Ovary (tissue), 9 donors: ENCODE results near the gene ARHGEF10L. TPM values are rescaled to one million over a fixed set of nuclear protein-coding genes. Genes with fewer than 3 reads are reported as not detected.

Experiments used
- DNase-seq, 5 donors: peaks; one replicate each; pipeline ENCODE4 v3.0.0-alpha.2; 2019 to 2020
- H3K27ac ChIP-seq, 2 donors: fragments of 200-600 bp; one replicate each; pipeline versions ENCODE4 v1.5.1 to v1.8.0; 2019 to 2022
- H3K27me3 ChIP-seq: fragments of 200-600 bp; one replicate; pipeline ENCODE4 v1.8.0; 2022
- H3K36me3 ChIP-seq: fragments of 200-600 bp; sonication (generic); one replicate; pipeline ENCODE4 v1.5.1; 2019
- H3K4me1 ChIP-seq: one replicate; pipeline ENCODE4 v1.8.1; 2013; ENCODE audit warnings: mild to moderate bottlenecking, moderate library complexity; ENCODE audit not compliant: insufficient read depth
- H3K4me3 ChIP-seq: fragments of 200-600 bp; sonication (generic); one replicate; pipeline ENCODE4 v1.5.1; 2017
- H3K9me3 ChIP-seq, 2 donors: fragments of 200-600 bp in 1 of 2; sonication (generic) in 1 of 2; one replicate each; pipeline versions ENCODE4 v1.5.1 to v1.8.1; 2013 to 2019; ENCODE audit warnings: mild to moderate bottlenecking in 1 of 2, moderate library complexity in 1 of 2
- CTCF ChIP-seq, 3 donors: fragments of 450-650 bp in 2 of 3; fragments of 200-600 bp in 1 of 3; IDR thresholded peaks; one replicate each; pipeline versions ENCODE4 v1.5.1 to v1.8.0; 2016 to 2022; ENCODE audit warnings: antibody characterized with exemption in 3 of 3, mild to moderate bottlenecking in 1 of 3
- EP300 ChIP-seq: sonication (generic); formaldehyde crosslinking; IDR thresholded peaks from one replicate; pipeline ENCODE4 v1.6.1; 2017; ENCODE audit warnings: antibody characterized with exemption
- POLR2A ChIP-seq: fragments of 450-650 bp; IDR thresholded peaks from one replicate; pipeline ENCODE4 v1.6.1; 2017; ENCODE audit warnings: antibody characterized with exemption, mild to moderate bottlenecking, moderate library complexity
- WGBS, 3 donors: extraction: QIAGEN DNeasy Blood & Tissue Kit in 1 of 3; methylation state at CpG; one replicate each; pipeline versions ENCODE4 v1.1.5 to v1.1.7; 2013 to 2017; 5-methylcytosine and 5-hydroxymethylcytosine counted together
- intact Hi-C, 4 donors: fragments of 100-400 bp; cut with DNase I; formaldehyde crosslinking; loops; one replicate each; pipeline versions ENCODE4 v1.11.0 to v1.15.1; 2022 to 2023
- polyA plus RNA-seq, 2 donors: library from polyadenylated mRNA; stranded (reverse); fragments of 200-250 nt in 1 of 2; fragments of 350-450 nt in 1 of 2; fragmentation: Illumina TruSeq in 1 of 2; extraction: RNeasy Lipid Tissue Mini Kit (QIAGEN cat#74804) in 1 of 2; gene quantifications; one replicate each; pipeline ENCODE4 v1.2.3, GENCODE V29; 2013 to 2014
- total RNA-seq, 7 donors: library from RNA; depleted of rRNA in 2 of 7; stranded (reverse); fragments of >200 nt in 2 of 7; fragmentation: NEBNext Ultra II Directional in 3 of 7; extraction: Animal tissue kit (Norgen Biotek cat#: 25700) in 3 of 7; gene quantifications; one replicate each; pipeline versions ENCODE4 v1.1.0 to v1.2.4, GENCODE V29; 2016 to 2023
- donor health status: DM: no; HTN: no; CAD: no; lungs with moderate emphysema.
- donor health status: DM: no; HTN: no; CAD: no.
- donor health status: Bipolar disorder and iron deficiency.
- donor health status: DM: yes; HTN: yes; CAD: no.
- donor health status: DM: no; HTN: no; CAD: no.
- donor health status: DM: yes; HTN: yes; CAD: no.

The ARHGEF10L gene
- total and polyA plus RNA-seq, 9 donors = 3.6 to 23.0 (median 18.3) TPM

GRCh38 chr1:17594690-17595601, 55.4 kb downstream of the ARHGEF10L start:
- intact Hi-C loops = loop anchor here in 1 of 4 donors (10.0 kb wide), 1 partner anchor 70 kb away; no protein-coding TSS in a partner anchor
- no peaks in the 10 kb centered on the region for H3K4me1 ChIP-seq

GRCh38 chr1:17595602-17595925, 56.1 kb downstream of the ARHGEF10L start:
- Histone ChIP-seq H3K27ac (no peak overlapping the region), H3K36me3 (no peaks in the 10 kb centered on the region), H3K4me1 (no peaks in the 10 kb centered on the region), H3K4me3 (no peak overlapping the region), H3K9me3 (no peaks in the 10 kb centered on the region), H3K27me3 (no peaks in the 10 kb centered on the region)
- intact Hi-C loops = loop anchor here in 1 of 4 donors (10.0 kb wide), 1 partner anchor 71 kb away; no protein-coding TSS in a partner anchor
- DNase-seq = no peak
- 80 to 87% (median 80%) methylated on average over 10 of the region's 10 CpGs for WGBS, 3 donors
- no peak for TF ChIP-seq POLR2A
- no peak for TF ChIP-seq EP300
- TF ChIP-seq CTCF (IDR thresholded peaks at IDR 0.05) = no peak

More at GRCh38 chr1:17594690-17595601, 55.4 kb downstream of the ARHGEF10L start:
- Histone ChIP-seq H3K36me3 (no peaks in the 10 kb centered on the region), H3K27ac (no peak overlapping the region), H3K4me3 (no peak overlapping the region), H3K9me3 (no peaks in the 10 kb centered on the region), H3K27me3 (no peaks in the 10 kb centered on the region)
- no peak for DNase-seq
- WGBS, 3 donors = 80 to 89% (median 83%) methylated on average over 8 of the region's 8 CpGs
- TF ChIP-seq CTCF (IDR thresholded peaks at IDR 0.05) = no peak
- TF ChIP-seq EP300 = no peak
- TF ChIP-seq POLR2A = no peak

- no peak for TF ChIP-seq CTCF (IDR thresholded peaks at IDR 0.05)
- TF ChIP-seq POLR2A = no peak
- no peak for TF ChIP-seq EP300
Measured at GRCh38 chr1:17596186-17596585, 56.7 kb downstream of the ARHGEF10L start.

GRCh38 chr1:17596651-17597509, 57.4 kb downstream of the ARHGEF10L start:
- no peaks in the 10 kb centered on the region for H3K27me3 ChIP-seq
- no peak overlapping the region for H3K27ac ChIP-seq
- 80 to 84% (median 80%) methylated on average over 19 of the region's 19 CpGs for WGBS, 3 donors
- H3K36me3 ChIP-seq = no peaks in the 10 kb centered on the region
- H3K9me3 ChIP-seq = no peaks in the 10 kb centered on the region
- DNase-seq = no peak
- TF ChIP-seq POLR2A = no peak
- TF ChIP-seq CTCF (IDR thresholded peaks at IDR 0.05) = no peak
- no peak for TF ChIP-seq EP300
- H3K4me1 ChIP-seq = no peaks in the 10 kb centered on the region
- no peak overlapping the region for H3K4me3 ChIP-seq
- intact Hi-C loops = loop anchor here in 1 of 4 donors (10.0 kb wide), 1 partner anchor 72 kb away; no protein-coding TSS in a partner anchor

More at GRCh38 chr1:17596186-17596585, 56.7 kb downstream of the ARHGEF10L start:
- WGBS, 3 donors = 90 to 93% (median 91%) methylated on average over 9 of the region's 9 CpGs
- Histone ChIP-seq H3K4me3 (no peak overlapping the region), H3K4me1 (no peaks in the 10 kb centered on the region), H3K9me3 (no peaks in the 10 kb centered on the region), H3K27ac (no peak overlapping the region), H3K27me3 (no peaks in the 10 kb centered on the region), H3K36me3 (no peaks in the 10 kb centered on the region)
- intact Hi-C loops = loop anchor here in 1 of 4 donors (10.0 kb wide), 1 partner anchor 71 kb away; no protein-coding TSS in a partner anchor
- no peak for DNase-seq
